K562 (cell line): ENCODE measurements around the gene PPP1R14C.

Experiments used
- ELF1 ChIP-seq: fragments of 200-800 bp; sonication (Bioruptor generic); IDR thresholded peaks from 2 replicates; pipeline ENCODE4 v1.6.1; 2016; ENCODE audit warnings: missing genetic modification characterization, missing compliant biosample characterization
- FOSL1 ChIP-seq: fragments of 200-800 bp; sonication (Bioruptor generic); conservative IDR thresholded peaks from 2 replicates; pipeline ENCODE4 v1.6.1; 2016; ENCODE audit warnings: missing genetic modification characterization, missing compliant biosample characterization
- FOXP1 ChIP-seq: sonication (generic); formaldehyde crosslinking; IDR thresholded peaks from 2 replicates; pipeline ENCODE4 v1.8.0; 2022; ENCODE audit warnings: mild to moderate bottlenecking, missing genetic modification reagents
- MYBL2 ChIP-seq, 2 experiments: fragments of 450-650 bp in 1 of 2; sonication (generic) in 1 of 2; formaldehyde crosslinking in 1 of 2; IDR thresholded peaks; 2 replicates each; pipeline versions ENCODE4 v1.6.1 to v1.8.1; 2017 to 2022; ENCODE audit warnings: borderline replicate concordance in 1 of 2, inconsistent platforms in 1 of 2, low read depth in 1 of 2, mild to moderate bottlenecking in 1 of 2, missing genetic modification reagents in 1 of 2, moderate library complexity in 1 of 2
- RAD21 ChIP-seq, 2 experiments: fragments of 250-450 bp in 1 of 2; fragments of 450-650 bp in 1 of 2; sonication (Bioruptor Pico) in 1 of 2; formaldehyde crosslinking in 1 of 2; IDR thresholded peaks in 1 of 2; conservative IDR thresholded peaks in 1 of 2; 2 replicates each; pipeline versions ENCODE4 v1.4.0 to v1.8.0; 2020 to 2022; ENCODE audit warnings: mild to moderate bottlenecking in 2 of 2, moderate library complexity in 1 of 2
- RFX5 ChIP-seq: IDR thresholded peaks from 2 replicates; pipeline ENCODE4 v1.6.1; 2011; ENCODE audit warnings: low read depth, mild to moderate bottlenecking, improper control_type of control experiment, low read length
- TF ChIP-seq, protein P1 (sequence below), 3 experiments: IDR thresholded peaks in 2 of 3; conservative IDR thresholded peaks in 1 of 3; 2 replicates each; pipeline ENCODE4 v1.5.1; 2011 to 2012; ENCODE audit warnings: low read length in 3 of 3, mild to moderate bottlenecking in 3 of 3, control low read depth in 2 of 3, improper control_type of control experiment in 1 of 3, inconsistent platforms in 1 of 3, low read depth in 1 of 3, mixed read lengths in 1 of 3, moderate library complexity in 1 of 3; ENCODE audit not compliant: insufficient read depth in 2 of 3

DNA sequence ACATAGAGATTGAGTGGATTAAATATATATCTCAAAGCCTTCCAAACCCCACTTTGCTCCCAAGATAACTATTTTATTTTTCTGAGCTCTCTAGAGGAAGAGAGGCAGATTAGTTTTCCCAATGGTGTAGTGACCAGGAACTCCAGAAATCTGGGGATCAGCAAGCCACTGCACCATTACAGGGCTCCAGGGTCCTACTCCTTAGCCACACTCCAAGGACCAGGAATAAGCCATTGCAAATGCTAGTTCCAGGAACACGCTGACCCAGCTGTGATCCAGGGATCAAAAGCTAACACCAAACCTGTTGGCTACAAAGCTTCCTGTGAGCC is 128.3 kb downstream of the PPP1R14C start:
- TF ChIP-seq FOXP1 (CRISPR knock-in tag) (no peak), MYBL2 (IDR thresholded peaks at IDR 0.05; ENCODE audit: low read depth) (no peak), MYBL2 (CRISPR knock-in tag; IDR thresholded peaks at IDR 0.05; ENCODE audit: borderline replicate concordance) (no peak), RFX5 (no peak), RAD21 (CRISPR knock-in tag; conservative IDR thresholded peaks at IDR 0.05 in 1 of 2, IDR thresholded peaks at IDR 0.05 in 1 of 2) (no peak), ELF1 (no peak), FOSL1 (no peak)
- TF ChIP-seq, protein P1, sequence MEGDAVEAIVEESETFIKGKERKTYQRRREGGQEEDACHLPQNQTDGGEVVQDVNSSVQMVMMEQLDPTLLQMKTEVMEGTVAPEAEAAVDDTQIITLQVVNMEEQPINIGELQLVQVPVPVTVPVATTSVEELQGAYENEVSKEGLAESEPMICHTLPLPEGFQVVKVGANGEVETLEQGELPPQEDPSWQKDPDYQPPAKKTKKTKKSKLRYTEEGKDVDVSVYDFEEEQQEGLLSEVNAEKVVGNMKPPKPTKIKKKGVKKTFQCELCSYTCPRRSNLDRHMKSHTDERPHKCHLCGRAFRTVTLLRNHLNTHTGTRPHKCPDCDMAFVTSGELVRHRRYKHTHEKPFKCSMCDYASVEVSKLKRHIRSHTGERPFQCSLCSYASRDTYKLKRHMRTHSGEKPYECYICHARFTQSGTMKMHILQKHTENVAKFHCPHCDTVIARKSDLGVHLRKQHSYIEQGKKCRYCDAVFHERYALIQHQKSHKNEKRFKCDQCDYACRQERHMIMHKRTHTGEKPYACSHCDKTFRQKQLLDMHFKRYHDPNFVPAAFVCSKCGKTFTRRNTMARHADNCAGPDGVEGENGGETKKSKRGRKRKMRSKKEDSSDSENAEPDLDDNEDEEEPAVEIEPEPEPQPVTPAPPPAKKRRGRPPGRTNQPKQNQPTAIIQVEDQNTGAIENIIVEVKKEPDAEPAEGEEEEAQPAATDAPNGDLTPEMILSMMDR (IDR thresholded peaks at IDR 0.05 in 2 of 3, conservative IDR thresholded peaks at IDR 0.05 in 1 of 3; ENCODE audit: insufficient read depth in 2 of 3, low read depth in 1 of 3, low read length in 3 of 3), result no peak
